Gastrocnemius medialis (tissue), 4 donors: ENCODE measurements around the gene SYTL1.

Experiments used
- POLR2A ChIP-seq, 2 donors: fragments of 450-650 bp; IDR thresholded peaks; one replicate each; pipeline ENCODE4 v1.6.1; 2017; ENCODE audit warnings: antibody characterized with exemption in 2 of 2, mild to moderate bottlenecking in 2 of 2, moderate library complexity in 2 of 2
- TF ChIP-seq, protein P1 (sequence below), 5 experiments: fragments of 450-650 bp in 3 of 5; fragments of 200-600 bp in 2 of 5; sonication (generic) in 2 of 5; IDR thresholded peaks in 4 of 5; conservative IDR thresholded peaks in 1 of 5; 1 replicate in 4 of 5; 2 replicates in 1 of 5; pipeline ENCODE4 v1.5.1; 2016 to 2019; ENCODE audit warnings: antibody characterized with exemption in 5 of 5, mild to moderate bottlenecking in 3 of 5, moderate library complexity in 3 of 5

DNA sequence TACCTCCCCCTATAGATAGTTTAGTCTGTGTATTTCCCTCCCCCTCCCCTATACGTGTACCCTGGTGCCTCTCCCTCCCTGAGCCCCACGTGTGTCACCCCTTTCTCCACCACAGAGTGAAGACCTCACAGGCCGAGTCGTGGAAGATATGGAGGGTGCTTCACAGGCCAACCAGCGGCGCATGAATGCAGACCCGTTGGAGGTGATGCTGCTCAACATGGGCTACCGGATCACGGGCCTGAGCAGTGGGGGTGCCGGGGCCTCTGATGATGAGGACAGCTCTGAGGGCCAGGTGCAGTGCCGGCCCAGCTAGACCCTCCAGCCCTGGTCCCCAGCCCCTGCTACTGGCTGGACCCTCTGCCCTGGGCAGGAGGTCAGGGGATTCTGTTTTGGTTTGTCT lies 35.8 kb upstream of the SYTL1 start:
- TF ChIP-seq, protein P1, sequence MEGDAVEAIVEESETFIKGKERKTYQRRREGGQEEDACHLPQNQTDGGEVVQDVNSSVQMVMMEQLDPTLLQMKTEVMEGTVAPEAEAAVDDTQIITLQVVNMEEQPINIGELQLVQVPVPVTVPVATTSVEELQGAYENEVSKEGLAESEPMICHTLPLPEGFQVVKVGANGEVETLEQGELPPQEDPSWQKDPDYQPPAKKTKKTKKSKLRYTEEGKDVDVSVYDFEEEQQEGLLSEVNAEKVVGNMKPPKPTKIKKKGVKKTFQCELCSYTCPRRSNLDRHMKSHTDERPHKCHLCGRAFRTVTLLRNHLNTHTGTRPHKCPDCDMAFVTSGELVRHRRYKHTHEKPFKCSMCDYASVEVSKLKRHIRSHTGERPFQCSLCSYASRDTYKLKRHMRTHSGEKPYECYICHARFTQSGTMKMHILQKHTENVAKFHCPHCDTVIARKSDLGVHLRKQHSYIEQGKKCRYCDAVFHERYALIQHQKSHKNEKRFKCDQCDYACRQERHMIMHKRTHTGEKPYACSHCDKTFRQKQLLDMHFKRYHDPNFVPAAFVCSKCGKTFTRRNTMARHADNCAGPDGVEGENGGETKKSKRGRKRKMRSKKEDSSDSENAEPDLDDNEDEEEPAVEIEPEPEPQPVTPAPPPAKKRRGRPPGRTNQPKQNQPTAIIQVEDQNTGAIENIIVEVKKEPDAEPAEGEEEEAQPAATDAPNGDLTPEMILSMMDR (IDR thresholded peaks at IDR 0.05 in 4 of 5, conservative IDR thresholded peaks at IDR 0.05 in 1 of 5): no peak
- no peak for TF ChIP-seq POLR2A (IDR thresholded peaks at IDR 0.05)
